ENCODE data around the gene DNAJC30. TPM values are rescaled to one million over a fixed set of nuclear protein-coding genes. Genes with fewer than 3 reads are reported as not detected.
A peak's percentile ranks its signal among the peaks of the same experiment; 100 is the strongest.
"Not testable (repeated sequence)": the region's sequence is repeated elsewhere in the genome, so short reads cannot be mapped to it uniquely, and the experiment has no call there.

Gene DNAJC30
- 1 to 10 TPM; 6.1 to 6.3 TPM for total RNA-seq

- peak within 1 kb of the TSS; percentile 86 for H3K27ac Mint-ChIP-seq
- H3K9me3 Mint-ChIP-seq, result no peaks in the 10 kb centered on the region
- ChIA-PET CTCF (no interaction called here), POLR2A (no interaction called here)
- peaks cover 40% of the 10 kb centered on the region for H3K4me1 Mint-ChIP-seq (ENCODE audit: low read depth)
- DNase-seq, result peak; percentile 99
- H3K36me3 Mint-ChIP-seq, result peaks cover 15% of the 10 kb centered on the region
- intact Hi-C loops (cut with micrococcal nuclease), result loop anchor here (1.0 to 10.0 kb wide), 6 partner anchors 16 to 158 kb away; partner anchors contain the start of genes BAZ1B, TBL2 and VPS37D
- H3K4me3 Mint-ChIP-seq, result peak within 1 kb of the TSS; percentile 99
- H3K27me3 Mint-ChIP-seq, result no peaks in the 10 kb centered on the region
These were observed at the start of gene DNAJC30, which contains the start of gene BUD23 for GRCh38 chr7:73683056-73683787. Gene DNAJC30, minus strand, starts transcription at chr7:73683453. Its CDS starts 30 bp downstream, at chr7:73683423. Gene BUD23, plus strand, starts transcription at chr7:73683597. Its CDS starts 29 bp downstream, at chr7:73683626.

GRCh38 chr7:73732397-73732796 lies 49.1 kb upstream of the DNAJC30 start:
- CTCF ChIA-PET, result interaction anchor here (7.3 kb wide), 1 partner anchor 124 kb away, joined by 109 read pairs; no protein-coding TSS in a partner anchor
- POLR2A ChIA-PET, result no interaction called here
- no peak for DNase-seq
- peaks cover 5% of the 10 kb centered on the region for H3K27me3 Mint-ChIP-seq
- H3K9me3 Mint-ChIP-seq, result no peaks in the 10 kb centered on the region
- H3K4me1 Mint-ChIP-seq (ENCODE audit: low read depth), result peaks cover 7% of the 10 kb centered on the region
- intact Hi-C loops (cut with micrococcal nuclease), result no loop called here
- no peak overlapping the region for H3K4me3 Mint-ChIP-seq
- H3K36me3 Mint-ChIP-seq, result peaks cover 5% of the 10 kb centered on the region
- H3K27ac Mint-ChIP-seq, result no peak overlapping the region

GRCh38 chr7:73730485-73730884 lies 47.2 kb upstream of the DNAJC30 start:
- Mint-ChIP-seq H3K27ac (no peak overlapping the region), H3K4me3 (no peak overlapping the region), H3K36me3 (no peaks in the 10 kb centered on the region), H3K4me1 (ENCODE audit: low read depth) (peaks cover 7% of the 10 kb centered on the region), H3K27me3 (peaks cover 5% of the 10 kb centered on the region), H3K9me3 (no peaks in the 10 kb centered on the region)
- intact Hi-C loops (cut with micrococcal nuclease), result no loop called here
- ChIA-PET POLR2A (no interaction called here), CTCF (interaction anchor here (7.3 kb wide), 1 partner anchor 123 kb away, joined by 109 read pairs; no protein-coding TSS in a partner anchor)
- no peak for DNase-seq

- Mint-ChIP-seq H3K36me3 (no peaks in the 10 kb centered on the region), H3K4me3 (no peak overlapping the region), H3K27ac (no peak overlapping the region), H3K9me3 (no peaks in the 10 kb centered on the region), H3K27me3 (peaks cover 5% of the 10 kb centered on the region), H3K4me1 (ENCODE audit: low read depth) (no peaks in the 10 kb centered on the region)
- CTCF ChIA-PET, result interaction anchor here (0.7 to 2.6 kb wide), 3 partner anchors 17 to 121 kb away, joined by 3 to 21 read pairs (median 4); no protein-coding TSS in a partner anchor
- DNase-seq, result no peak
- POLR2A ChIA-PET, result interaction anchor here (0.6 kb wide), 1 partner anchor 12 kb away, joined by 3 read pairs; no protein-coding TSS in a partner anchor
- intact Hi-C loops (cut with micrococcal nuclease), result no loop called here
These were observed 45.3 kb upstream of the DNAJC30 start for GRCh38 chr7:73728551-73728950.

- Mint-ChIP-seq H3K27ac (no peak overlapping the region), H3K4me1 (ENCODE audit: low read depth) (no peaks in the 10 kb centered on the region), H3K36me3 (no peaks in the 10 kb centered on the region), H3K4me3 (no peak overlapping the region), H3K27me3 (peaks cover 5% of the 10 kb centered on the region), H3K9me3 (no peaks in the 10 kb centered on the region)
- DNase-seq, result no peak
- ChIA-PET CTCF (interaction anchor here (0.7 to 2.6 kb wide), 2 partner anchors 17 to 121 kb away, joined by 3 to 21 read pairs; no protein-coding TSS in a partner anchor), POLR2A (no interaction called here)
- intact Hi-C loops (cut with micrococcal nuclease), result no loop called here
These were observed 44.7 kb upstream of the DNAJC30 start for GRCh38 chr7:73727952-73728351.

- Mint-ChIP-seq H3K36me3 (no peaks in the 10 kb centered on the region), H3K27ac (no peak overlapping the region), H3K4me3 (no peak overlapping the region), H3K27me3 (peaks cover 5% of the 10 kb centered on the region), H3K9me3 (no peaks in the 10 kb centered on the region), H3K4me1 (ENCODE audit: low read depth) (no peaks in the 10 kb centered on the region)
- CTCF ChIA-PET, result interaction anchor here (0.8 to 5.1 kb wide), 14 partner anchors 9 to 139 kb away, joined by 3 to 94 read pairs (median 4); partner anchors contain the start of genes ABHD11 and VPS37D
- POLR2A ChIA-PET, result no interaction called here
- intact Hi-C loops (cut with micrococcal nuclease), result no loop called here
- DNase-seq, result no peak
These were observed 42.8 kb upstream of the DNAJC30 start for GRCh38 chr7:73726083-73726466.

GRCh38 chr7:73723813-73724212 lies 40.6 kb upstream of the DNAJC30 start:
- no peak for DNase-seq
- no peak overlapping the region for H3K4me3 Mint-ChIP-seq
- H3K36me3 Mint-ChIP-seq, result no peaks in the 10 kb centered on the region
- no peaks in the 10 kb centered on the region for H3K4me1 Mint-ChIP-seq (ENCODE audit: low read depth)
- POLR2A ChIA-PET, result no interaction called here
- H3K27me3 Mint-ChIP-seq, result peaks cover 5% of the 10 kb centered on the region
- H3K9me3 Mint-ChIP-seq, result no peaks in the 10 kb centered on the region
- intact Hi-C loops (cut with micrococcal nuclease), result no loop called here
- CTCF ChIA-PET, result interaction anchor here (2.1 to 5.1 kb wide), 2 partner anchors 11 to 117 kb away, joined by 10 to 94 read pairs; no protein-coding TSS in a partner anchor
- no peak overlapping the region for H3K27ac Mint-ChIP-seq

- no peaks in the 10 kb centered on the region for H3K9me3 Mint-ChIP-seq
- POLR2A ChIA-PET, result no interaction called here
These were observed 39.5 kb upstream of the DNAJC30 start for GRCh38 chr7:73722785-73723184.

GRCh38 chr7:73722182-73722581 lies 38.9 kb upstream of the DNAJC30 start:
- intact Hi-C loops (cut with micrococcal nuclease); H3K4me3 Mint-ChIP-seq; H3K36me3 Mint-ChIP-seq; H3K27ac Mint-ChIP-seq; H3K9me3 Mint-ChIP-seq; POLR2A ChIA-PET; H3K27me3 Mint-ChIP-seq; DNase-seq: not testable (repeated sequence)
- CTCF ChIA-PET, result interaction anchor here (1.1 to 5.1 kb wide), 3 partner anchors 93 to 115 kb away, joined by 3 to 94 read pairs (median 4); no protein-coding TSS in a partner anchor
- peaks cover 15% of the 10 kb centered on the region for H3K4me1 Mint-ChIP-seq (ENCODE audit: low read depth)

More at GRCh38 chr7:73722785-73723184, 39.5 kb upstream of the DNAJC30 start:
- H3K4me3 Mint-ChIP-seq, result no peak overlapping the region
- CTCF ChIA-PET, result interaction anchor here (0.7 to 5.1 kb wide), 3 partner anchors 54 to 116 kb away, joined by 3 to 94 read pairs (median 4); no protein-coding TSS in a partner anchor
- intact Hi-C loops (cut with micrococcal nuclease), result no loop called here
- H3K27me3 Mint-ChIP-seq, result no peaks in the 10 kb centered on the region
- DNase-seq, result no peak
- no peaks in the 10 kb centered on the region for H3K36me3 Mint-ChIP-seq
- peaks cover 9% of the 10 kb centered on the region for H3K4me1 Mint-ChIP-seq (ENCODE audit: low read depth)
- H3K27ac Mint-ChIP-seq, result no peak overlapping the region

- Mint-ChIP-seq H3K36me3 (peaks cover 2% of the 10 kb centered on the region), H3K27me3 (no peaks in the 10 kb centered on the region), H3K4me1 (ENCODE audit: low read depth) (peaks cover 20% of the 10 kb centered on the region), H3K27ac (no peak overlapping the region), H3K4me3 (no peak overlapping the region), H3K9me3 (no peaks in the 10 kb centered on the region)
- ChIA-PET CTCF (interaction anchor here (0.6 to 1.2 kb wide), 2 partner anchors 81 to 115 kb away, joined by 3 to 4 read pairs; no protein-coding TSS in a partner anchor), POLR2A (no interaction called here)
- no peak for DNase-seq
- intact Hi-C loops (cut with micrococcal nuclease), result no loop called here
These were observed 38.1 kb upstream of the DNAJC30 start for GRCh38 chr7:73721377-73721817.

- intact Hi-C loops (cut with micrococcal nuclease); POLR2A ChIA-PET; H3K9me3 Mint-ChIP-seq; H3K27me3 Mint-ChIP-seq; DNase-seq; H3K27ac Mint-ChIP-seq; H3K36me3 Mint-ChIP-seq: not testable (repeated sequence)
- Mint-ChIP-seq H3K4me1 (ENCODE audit: low read depth) (peaks cover 30% of the 10 kb centered on the region), H3K4me3 (peak overlapping the region; percentile 70)
- CTCF ChIA-PET, result interaction anchor here (1.2 to 2.3 kb wide), 3 partner anchors 14 to 113 kb away, joined by 3 to 12 read pairs (median 11); partner anchors contain the start of gene VPS37D
These were observed 37.2 kb upstream of the DNAJC30 start for GRCh38 chr7:73720443-73720842.

GRCh38 chr7:73719806-73720169 lies 36.5 kb upstream of the DNAJC30 start:
- H3K4me3 Mint-ChIP-seq, result peak overlapping the region; percentile 70
- DNase-seq, result no peak
- no peaks in the 10 kb centered on the region for H3K27me3 Mint-ChIP-seq
- POLR2A ChIA-PET, result interaction anchor here (0.8 kb wide), 1 partner anchor 57 kb away, joined by 3 read pairs; no protein-coding TSS in a partner anchor
- H3K4me1 Mint-ChIP-seq (ENCODE audit: low read depth), result peaks cover 34% of the 10 kb centered on the region
- CTCF ChIA-PET, result interaction anchor here (0.6 to 2.3 kb wide), 4 partner anchors 15 to 113 kb away, joined by 3 to 12 read pairs (median 7); partner anchors contain the start of gene VPS37D
- H3K9me3 Mint-ChIP-seq, result no peaks in the 10 kb centered on the region
- intact Hi-C loops (cut with micrococcal nuclease), result loop anchor here (2.0 to 5.0 kb wide), 3 partner anchors 17 to 133 kb away; partner anchors contain the start of gene VPS37D
- H3K36me3 Mint-ChIP-seq, result peaks cover 6% of the 10 kb centered on the region
- peak overlapping the region; percentile 15 for H3K27ac Mint-ChIP-seq
